Measurements from ENCODE around the gene SNX25. TPM values are rescaled to one million over a fixed set of nuclear protein-coding genes. Genes with fewer than 3 reads are reported as not detected.
A peak's percentile ranks its signal among the peaks of the same experiment; 100 is the strongest.

Gene SNX25
- total and polyA plus RNA-seq, 10 of the 15 experiments (the other 5 are each of a cell fraction or from before 2014, with no cell fraction given): 11.2 to 117 (median 62.8) TPM

- peak; percentile 90 for TF ChIP-seq ZNF592 (IDR thresholded peaks at IDR 0.05)
- TF ChIP-seq SP1 (IDR thresholded peaks at IDR 0.05; ENCODE audit: low read depth, low read length): peak; percentile 21
- peak; percentile 76 for TF ChIP-seq JUNB (IDR thresholded peaks at IDR 0.05)
- TF ChIP-seq ESRRA (IDR thresholded peaks at IDR 0.05; ENCODE audit: low read length): no peak
- peak in 1 of 2 experiments; percentile 76; a peak in 2 of 4 replicates for TF ChIP-seq ETV6 (conservative IDR thresholded peaks at IDR 0.05 in 1 of 2, IDR thresholded peaks at IDR 0.05 in 1 of 2; ENCODE audit: borderline replicate concordance in 1 of 2, low read depth in 1 of 2)
- peak; percentile 81; the same call in 1 of the 2 replicates for TF ChIP-seq BACH1 (IDR thresholded peaks at IDR 0.05; ENCODE audit: borderline replicate concordance)
- no peak for TF ChIP-seq RAD51 (IDR thresholded peaks at IDR 0.05)
- TF ChIP-seq POU2F2 (IDR thresholded peaks at IDR 0.05; ENCODE audit: borderline replicate concordance, low read depth, low read length): 0 out of 3 replicates have a peak, but pooled peaks have one; percentile 32
- no peak for TF ChIP-seq HDAC2 (IDR thresholded peaks at IDR 0.05)
- TF ChIP-seq RFX5 (IDR thresholded peaks at IDR 0.05; ENCODE audit: low read depth, low read length): no peak
- no peak for TF ChIP-seq NFYA (IDR thresholded peaks at IDR 0.05; ENCODE audit: borderline replicate concordance, low read depth, low read length)
- no peak for TF ChIP-seq KAT2A (conservative IDR thresholded peaks at IDR 0.05; ENCODE audit: control insufficient read depth, low read depth, low read length)
- TF ChIP-seq YBX1 (IDR thresholded peaks at IDR 0.05): no peak
- TF ChIP-seq SMAD5 (IDR thresholded peaks at IDR 0.05; ENCODE audit: low read depth): 0 out of 2 replicates have a peak, but pooled peaks have one; percentile 49
- TF ChIP-seq ZNF217 (IDR thresholded peaks at IDR 0.05): no peak
- TF ChIP-seq ZBED1 (IDR thresholded peaks at IDR 0.05; ENCODE audit: borderline replicate concordance): peak; percentile 90; the same call in 1 of the 2 replicates
- no peak for TF ChIP-seq LARP7 (IDR thresholded peaks at IDR 0.05)
- no peak for TF ChIP-seq GABPA (IDR thresholded peaks at IDR 0.05; ENCODE audit: low read depth)
- no peak for TF ChIP-seq EGR1 (IDR thresholded peaks at IDR 0.05; ENCODE audit: borderline replicate concordance in 1 of 2, low read depth in 2 of 2, low read length in 2 of 2)
- peak; percentile 23 for TF ChIP-seq PBX3 (IDR thresholded peaks at IDR 0.05; ENCODE audit: insufficient replicate concordance, low read depth, low read length)
- 0 out of 2 replicates have a peak, but pooled peaks have one; percentile 22 for TF ChIP-seq POLR2AphosphoS2 (IDR thresholded peaks at IDR 0.05; ENCODE audit: low read depth, low read length)
- TF ChIP-seq SUZ12 (IDR thresholded peaks at IDR 0.05; ENCODE audit: unreplicated experiment): no peak
- TF ChIP-seq TAF1 (IDR thresholded peaks at IDR 0.05; ENCODE audit: borderline replicate concordance, low read depth, low read length): 0 out of 2 replicates have a peak, but pooled peaks have one; percentile 23
- no peak for TF ChIP-seq ZNF384 (IDR thresholded peaks at IDR 0.05; ENCODE audit: borderline replicate concordance, low read depth, low read length)
- TF ChIP-seq NFYB (IDR thresholded peaks at IDR 0.05; ENCODE audit: insufficient read depth, low read depth, low read length): no peak
- no peak for TF ChIP-seq NR2C2 (IDR thresholded peaks at IDR 0.05; ENCODE audit: borderline replicate concordance, control insufficient read depth, insufficient read length, low read depth)
- no peak for TF ChIP-seq WRNIP1 (IDR thresholded peaks at IDR 0.05; ENCODE audit: borderline replicate concordance, low read depth, low read length)
Observed at GRCh38 chr4:185307136-185307950, 97.9 kb downstream of the SNX25 start (continued).
